KOPT-K1 (cell line): Measurements from ENCODE around the gene SRRM2.
A peak's percentile ranks its signal among the peaks of the same experiment; 100 is the strongest.

Experiments used
- H3K27ac ChIP-seq: fragments of 200-600 bp; sonication (generic); 2 replicates; pipeline ENCODE4 v1.5.1; 2016; ENCODE audit warnings: antibody characterized with exemption, mild to moderate bottlenecking, low read depth, low read length; ENCODE audit not compliant: poor library complexity, severe bottlenecking
- H3K36me3 ChIP-seq: fragments of 200-600 bp; sonication (generic); 2 replicates; pipeline ENCODE4 v1.5.1; 2017; ENCODE audit warnings: antibody characterized with exemption, mild to moderate bottlenecking, low read length, moderate library complexity; ENCODE audit not compliant: insufficient read depth
- H3K9me3 ChIP-seq: fragments of 200-600 bp; sonication (generic); 2 replicates; pipeline ENCODE4 v1.5.1; 2017; ENCODE audit warnings: antibody characterized with exemption, low read length, mild to moderate bottlenecking; ENCODE audit not compliant: insufficient read depth, poor library complexity, severe bottlenecking

The SRRM2 gene

DNA sequence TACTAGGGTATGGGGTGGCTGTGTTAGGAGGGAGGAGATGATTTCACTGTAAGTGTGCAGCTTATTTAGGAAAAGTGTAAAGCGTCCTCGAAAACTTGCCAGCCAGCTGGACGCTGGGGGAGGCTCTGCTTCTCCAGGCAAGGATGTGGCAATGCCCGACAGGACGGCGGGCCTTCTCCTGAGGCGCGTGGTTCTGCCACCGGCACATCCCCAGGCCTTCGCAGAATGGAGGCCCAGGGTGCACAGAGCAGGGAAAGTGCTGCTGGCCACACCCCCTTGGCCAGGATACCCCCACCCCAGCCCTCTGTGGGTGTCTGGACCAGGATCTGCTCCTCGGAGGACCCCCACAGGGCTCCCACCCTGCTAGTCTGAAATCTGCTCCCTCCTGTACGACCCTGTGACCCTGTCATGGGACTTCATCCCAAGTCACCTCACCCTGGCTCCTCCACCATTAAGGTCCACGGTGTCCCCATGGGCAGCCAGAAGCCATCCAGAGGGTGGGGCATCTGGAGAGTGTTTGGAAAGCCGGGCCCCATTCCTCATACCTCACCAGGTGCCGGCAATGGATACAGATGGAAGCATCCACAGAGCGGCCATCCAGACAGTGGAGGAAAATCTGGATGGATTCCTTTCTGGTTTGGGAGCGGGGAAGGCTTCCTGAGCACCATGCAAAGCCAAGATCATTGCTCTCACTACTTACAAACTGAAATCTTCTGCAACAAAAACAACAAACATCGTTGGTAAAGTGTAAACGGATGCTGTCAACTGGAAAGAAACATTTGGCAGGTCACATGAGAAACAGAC lies 9.2 kb upstream of the SRRM2 start:
- no peak overlapping the region for H3K27ac ChIP-seq
- no peaks in the 10 kb centered on the region for H3K9me3 ChIP-seq

DNA sequence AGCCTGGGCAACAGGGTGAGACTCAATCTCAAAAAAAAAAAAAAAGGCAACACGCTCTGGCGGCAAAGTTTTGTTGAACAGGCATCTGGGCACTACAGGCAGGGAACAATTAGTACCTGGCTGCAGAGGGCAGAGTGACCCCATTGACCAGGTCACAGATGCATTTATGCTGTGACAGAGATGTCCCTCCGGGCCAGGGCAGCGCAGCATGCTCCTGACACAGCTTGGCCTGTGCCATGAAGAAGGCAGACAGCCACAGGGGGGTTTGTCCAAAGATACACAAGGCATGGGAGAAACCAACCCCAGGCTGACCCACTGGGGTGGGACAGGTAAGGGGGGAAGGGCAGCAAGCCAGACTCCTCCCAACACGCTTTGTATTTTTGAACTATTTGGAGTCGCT lies 7.7 kb upstream of the SRRM2 start:
- H3K36me3 ChIP-seq: peaks cover 5% of the 10 kb centered on the region; the same call in 1 of the 2 replicates
- H3K27ac ChIP-seq: no peak overlapping the region
- no peaks in the 10 kb centered on the region for H3K9me3 ChIP-seq

More for the DNA sequence above, 9.2 kb upstream of the SRRM2 start:
- no peaks in the 10 kb centered on the region for H3K36me3 ChIP-seq

DNA sequence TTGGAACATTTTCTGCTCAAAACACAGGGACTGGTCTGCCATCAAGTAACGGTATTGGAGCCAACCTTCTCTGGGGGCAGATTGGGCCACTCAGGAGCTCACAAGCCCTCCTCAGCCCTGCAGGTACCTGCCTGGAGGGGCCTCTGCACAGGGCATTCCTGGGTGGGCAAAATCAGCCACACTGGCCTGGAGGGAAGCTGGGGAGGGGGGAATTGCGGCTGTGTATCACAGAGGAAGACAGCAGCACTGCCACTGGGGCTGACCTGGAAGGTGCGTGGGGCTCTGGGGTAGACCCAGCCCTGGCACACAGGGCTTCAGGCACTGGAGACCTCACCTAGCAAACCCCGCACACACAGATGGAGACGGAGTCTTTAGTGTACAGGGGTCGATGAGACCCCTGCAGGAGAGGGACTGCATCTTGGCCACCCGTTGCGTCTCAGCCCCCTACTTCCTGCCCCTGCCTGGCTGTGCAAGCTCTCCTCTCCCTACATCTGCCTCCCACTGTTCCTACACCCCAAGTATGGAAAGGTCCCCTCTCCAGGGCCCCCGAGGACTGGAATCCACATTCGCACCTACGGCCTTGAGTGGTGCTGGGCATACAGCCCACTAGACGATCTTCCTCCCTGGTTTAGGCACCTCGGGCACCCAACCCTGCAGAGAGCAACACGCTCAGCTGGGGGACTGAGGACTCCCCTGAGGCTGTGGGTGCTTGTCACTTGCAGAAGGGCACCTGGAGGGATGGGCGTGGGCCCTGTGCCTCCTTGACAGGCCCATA lies 7.1 kb upstream of the SRRM2 start:
- H3K27ac ChIP-seq: no peak overlapping the region
- no peaks in the 10 kb centered on the region for H3K9me3 ChIP-seq
- H3K36me3 ChIP-seq: peaks cover 5% of the 10 kb centered on the region; the same call in 1 of the 2 replicates

DNA sequence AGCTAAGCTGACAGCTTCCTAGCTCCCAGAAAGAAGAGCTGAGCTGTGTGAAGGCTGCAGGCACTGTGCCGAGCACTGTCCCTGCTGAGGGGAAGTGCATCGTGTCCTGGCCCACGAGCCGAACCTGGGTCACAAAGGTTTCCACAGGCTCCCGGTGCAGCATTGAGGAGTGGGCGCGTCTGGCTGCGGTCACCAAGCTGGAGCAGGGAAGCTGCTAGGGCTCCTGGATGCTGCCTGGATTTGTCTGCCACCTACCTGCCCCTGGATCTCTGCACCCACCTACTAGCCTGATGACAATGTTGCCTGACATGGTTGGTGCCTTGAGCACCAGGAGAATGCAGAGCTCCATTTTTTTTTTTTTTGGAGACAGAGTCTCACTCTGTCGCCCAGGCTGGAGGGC lies 6.5 kb upstream of the SRRM2 start:
- Histone ChIP-seq H3K36me3 (peaks cover 5% of the 10 kb centered on the region; the same call in 1 of the 2 replicates), H3K9me3 (no peaks in the 10 kb centered on the region), H3K27ac (no peak overlapping the region)

- Histone ChIP-seq H3K27ac (no peak overlapping the region), H3K9me3 (no peaks in the 10 kb centered on the region), H3K36me3 (peaks cover 5% of the 10 kb centered on the region)
These were observed 3.5 kb upstream of the SRRM2 start for GRCh38 chr16:2748757-2749455.

GRCh38 chr16:2749476-2749875 lies 3.0 kb upstream of the SRRM2 start:
- Histone ChIP-seq H3K9me3 (no peaks in the 10 kb centered on the region), H3K27ac (no peak overlapping the region), H3K36me3 (peaks cover 8% of the 10 kb centered on the region)

GRCh38 chr16:2749936-2750335 lies 2.5 kb upstream of the SRRM2 start:
- Histone ChIP-seq H3K27ac (no peak overlapping the region), H3K9me3 (no peaks in the 10 kb centered on the region), H3K36me3 (peaks cover 12% of the 10 kb centered on the region)

- peaks cover 29% of the 10 kb centered on the region for H3K36me3 ChIP-seq
- no peaks in the 10 kb centered on the region for H3K9me3 ChIP-seq
- H3K27ac ChIP-seq: peak overlapping the region; percentile 97
These were observed 832 bp upstream of the SRRM2 start for GRCh38 chr16:2751577-2752034.

GRCh38 chr16:2752850-2753732 lies 653 bp downstream of the SRRM2 start:
- Histone ChIP-seq H3K36me3 (peaks cover 44% of the 10 kb centered on the region), H3K27ac (peak overlapping the region; percentile 97)

DNA sequence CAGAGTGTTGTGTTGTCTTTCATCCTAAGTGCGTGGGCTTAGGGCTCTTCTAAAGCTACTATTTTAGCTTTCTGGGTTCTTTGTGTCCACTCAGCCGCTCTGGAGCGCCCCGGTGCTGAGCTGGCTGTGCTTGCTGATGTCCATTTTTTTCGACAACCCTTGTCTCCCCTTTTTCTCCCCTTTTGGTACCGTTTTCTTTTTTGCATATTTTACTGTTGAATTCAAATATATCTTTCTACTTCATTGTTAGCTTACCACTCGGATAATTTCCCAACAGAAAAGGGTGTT lies 1.2 kb downstream of the SRRM2 start:
- peak overlapping the region; percentile 97 for H3K27ac ChIP-seq
- peaks cover 50% of the 10 kb centered on the region for H3K36me3 ChIP-seq
- no peaks in the 10 kb centered on the region for H3K9me3 ChIP-seq

More at GRCh38 chr16:2752850-2753732, 653 bp downstream of the SRRM2 start:
- no peaks in the 10 kb centered on the region for H3K9me3 ChIP-seq

DNA sequence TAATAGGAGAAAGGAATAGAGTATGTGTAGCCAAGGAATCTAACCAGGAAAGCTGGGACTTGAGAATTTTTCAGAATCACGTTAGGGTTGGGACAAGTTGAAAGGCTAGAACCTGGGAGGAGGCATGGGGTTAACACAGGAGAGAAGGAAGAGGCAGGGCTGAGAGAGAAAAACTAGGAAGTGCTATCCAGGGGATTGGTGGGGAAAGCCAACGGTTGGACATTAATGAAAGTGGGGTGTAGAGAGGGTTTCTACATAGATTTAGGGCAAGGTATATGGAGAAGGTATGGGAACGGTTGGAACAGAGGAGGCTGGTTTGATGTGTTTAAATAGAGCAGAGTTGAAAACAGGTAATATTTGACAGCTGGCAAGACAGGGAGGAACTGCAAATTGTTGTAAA lies 2.7 kb downstream of the SRRM2 start:
- Histone ChIP-seq H3K27ac (peak overlapping the region; percentile 97), H3K9me3 (no peaks in the 10 kb centered on the region), H3K36me3 (peaks cover 59% of the 10 kb centered on the region)

DNA sequence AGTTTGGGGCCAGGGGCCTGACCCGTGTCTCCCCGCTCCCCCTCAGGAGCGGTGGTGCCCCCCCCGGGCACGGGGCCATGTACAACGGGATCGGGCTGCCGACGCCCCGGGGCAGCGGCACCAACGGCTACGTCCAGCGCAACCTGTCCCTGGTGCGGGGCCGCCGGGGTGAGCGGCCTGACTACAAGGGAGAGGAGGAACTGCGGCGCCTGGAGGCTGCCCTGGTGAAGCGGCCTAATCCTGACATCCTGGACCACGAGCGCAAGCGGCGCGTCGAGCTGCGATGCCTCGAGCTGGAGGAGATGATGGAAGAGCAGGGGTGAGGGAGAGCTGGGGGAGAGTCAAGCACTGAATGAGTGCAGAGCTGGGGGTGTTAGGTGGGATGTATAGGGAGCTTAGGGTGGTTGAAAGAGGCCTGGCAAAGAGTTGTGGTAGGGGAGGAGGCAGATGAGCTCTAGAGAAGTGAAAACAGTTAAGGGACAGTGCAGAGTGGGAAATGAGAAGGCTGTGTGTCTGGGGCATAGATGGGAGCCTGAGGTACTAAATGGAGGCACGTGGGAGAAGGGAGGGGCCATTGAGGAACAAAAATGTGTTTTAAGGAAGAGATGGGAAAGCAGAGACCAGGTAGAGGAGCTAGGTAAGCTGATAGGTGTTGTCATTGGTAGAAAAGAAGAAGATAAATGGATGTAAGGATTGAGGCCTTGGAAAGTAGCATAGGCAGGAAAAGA lies 4.0 kb downstream of the SRRM2 start:
- Histone ChIP-seq H3K27ac (no peak overlapping the region), H3K36me3 (peaks cover 72% of the 10 kb centered on the region), H3K9me3 (no peaks in the 10 kb centered on the region)

DNA sequence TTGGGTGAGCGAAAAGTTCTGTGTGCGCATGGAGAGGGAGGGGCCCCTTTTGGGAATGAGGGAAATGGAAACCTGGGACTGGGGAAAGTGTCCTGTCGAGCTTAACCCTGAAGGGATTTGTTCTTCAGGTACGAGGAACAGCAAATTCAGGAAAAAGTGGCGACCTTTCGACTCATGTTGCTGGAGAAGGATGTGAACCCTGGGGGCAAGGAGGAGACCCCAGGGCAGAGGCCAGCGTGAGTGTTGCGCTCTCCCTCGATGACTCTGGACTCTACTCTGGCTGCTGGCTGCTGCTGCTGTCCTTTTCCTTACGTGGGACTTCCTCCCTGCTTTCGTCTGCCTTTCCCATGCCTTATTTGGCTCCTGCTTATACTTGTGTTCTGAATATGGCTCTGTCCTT lies 4.9 kb downstream of the SRRM2 start:
- H3K27ac ChIP-seq: no peak overlapping the region
- peaks cover 81% of the 10 kb centered on the region for H3K36me3 ChIP-seq
- no peaks in the 10 kb centered on the region for H3K9me3 ChIP-seq

DNA sequence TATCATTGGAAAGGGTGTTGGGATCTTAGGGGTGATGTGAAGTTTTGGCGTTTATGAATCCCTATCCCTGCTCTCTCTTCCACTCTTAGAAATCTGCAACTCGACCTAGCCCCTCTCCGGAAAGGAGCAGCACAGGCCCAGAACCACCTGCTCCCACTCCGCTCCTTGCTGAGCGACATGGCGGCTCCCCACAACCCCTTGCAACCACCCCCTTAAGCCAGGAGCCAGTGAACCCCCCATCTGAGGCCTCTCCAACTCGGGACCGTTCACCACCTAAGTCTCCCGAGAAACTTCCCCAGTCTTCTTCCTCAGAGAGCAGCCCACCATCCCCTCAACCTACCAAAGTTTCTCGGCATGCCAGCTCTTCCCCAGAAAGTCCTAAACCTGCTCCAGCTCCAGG lies 9.0 kb downstream of the SRRM2 start:
- no peak overlapping the region for H3K27ac ChIP-seq

More for the DNA sequence above, 9.0 kb downstream of the SRRM2 start:
- H3K36me3 ChIP-seq: peaks cover 100% of the 10 kb centered on the region
- H3K9me3 ChIP-seq: no peaks in the 10 kb centered on the region
